AG08396 (cell line): ENCODE results near the gene ZNG1C.
"Not testable (repeated sequence)": the region's sequence is repeated elsewhere in the genome, so short reads cannot be mapped to it uniquely, and the experiment has no call there.

ENCODE experiments used
- DNase-seq: peaks from one replicate; pipeline ENCODE4 v3.0.0; 2012; ENCODE audit warnings: low spot score, mixed read lengths

ZNG1C gene

GRCh38 chr9:68342265-68343025, 100.7 kb downstream of the ZNG1C start:
- DNase-seq: not testable (repeated sequence)

DNA sequence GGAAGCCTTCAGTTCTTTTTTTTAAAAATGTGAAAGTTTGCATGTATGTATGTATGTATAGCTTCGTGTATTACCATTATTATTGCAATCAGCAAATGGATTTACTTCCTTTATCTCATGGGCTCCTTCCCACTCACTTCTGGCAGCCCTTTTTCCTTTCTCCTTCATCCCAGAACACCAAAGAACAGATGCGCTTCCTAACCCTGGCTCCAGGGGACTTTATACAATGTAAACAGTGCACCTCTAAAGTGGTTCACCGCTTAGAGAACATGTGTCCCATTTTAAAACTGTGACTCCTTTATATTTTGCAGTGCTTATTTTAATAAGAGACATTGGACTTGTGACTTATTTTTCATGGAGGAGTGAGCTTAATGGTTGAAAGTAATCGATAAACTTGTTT, 101.5 kb downstream of the ZNG1C start:
- DNase-seq: not testable (repeated sequence)

- DNase-seq: not testable (repeated sequence)
Measured at GRCh38 chr9:68343992-68344391, 102.2 kb downstream of the ZNG1C start.
